ENCODE results near the gene HCFC1.
A peak's percentile ranks its signal among the peaks of the same experiment; 100 is the strongest.

Gene HCFC1

GRCh38 chrX:153927672-153927921, 44.0 kb downstream of the HCFC1 start:
- H2AFZ ChIP-seq (ENCODE audit: low read length), result no peak overlapping the region
- TF ChIP-seq CTCF (IDR thresholded peaks at IDR 0.05; ENCODE audit: low read length) (no peak), EZH2phosphoT487 (IDR thresholded peaks at IDR 0.05; ENCODE audit: low read length) (no peak), EZH2 (optimal IDR thresholded peaks at IDR 0.05; ENCODE audit: low read depth, low read length) (no peak)
- H3K79me2 ChIP-seq (ENCODE audit: low read length), result peaks cover 52% of the 10 kb centered on the region

GRCh38 chrX:153926858-153927671, 44.6 kb downstream of the HCFC1 start:
- peak overlapping the region; percentile 78 for H3K4me3 ChIP-seq (ENCODE audit: low read length)
- peak; percentile 86 for DNase-seq
- H3K9me3 ChIP-seq (replicated peaks; ENCODE audit: insufficient read depth, low read length), result no peaks in the 10 kb centered on the region
- no peak overlapping the region for H2AFZ ChIP-seq (ENCODE audit: low read length)
- H3K4me2 ChIP-seq (ENCODE audit: low read depth, low read length), result peak overlapping the region; percentile 73
- no peaks in the 10 kb centered on the region for H4K20me1 ChIP-seq (ENCODE audit: insufficient read depth, low read length)
- H3K36me3 ChIP-seq (replicated peaks; ENCODE audit: insufficient read depth, low read length), result no peaks in the 10 kb centered on the region
- no peaks in the 10 kb centered on the region for H3K9me2 ChIP-seq (replicated peaks; ENCODE audit: insufficient read depth, low read length)
- H3K4me1 ChIP-seq (ENCODE audit: low read length), result peaks cover 11% of the 10 kb centered on the region; the same call in 1 of the 2 replicates
- no peaks in the 10 kb centered on the region for H3K27me3 ChIP-seq (replicated peaks; ENCODE audit: insufficient read depth, low read length)
- H3K9ac ChIP-seq (ENCODE audit: low read length), result peak overlapping the region; percentile 91
- H3K79me2 ChIP-seq (ENCODE audit: low read length), result peaks cover 52% of the 10 kb centered on the region
- H3F3A ChIP-seq (ENCODE audit: insufficient read depth, low read length), result peaks cover 38% of the 10 kb centered on the region
- TF ChIP-seq CTCF (IDR thresholded peaks at IDR 0.05; ENCODE audit: low read length), result no peak; the same call in 1 of the 2 replicates
- no peak for TF ChIP-seq EZH2 (optimal IDR thresholded peaks at IDR 0.05; ENCODE audit: low read depth, low read length)
- no peak for TF ChIP-seq EZH2phosphoT487 (IDR thresholded peaks at IDR 0.05; ENCODE audit: low read length)
- H3K27ac ChIP-seq (ENCODE audit: low read length), result peak overlapping the region; percentile 98

More at GRCh38 chrX:153927672-153927921, 44.0 kb downstream of the HCFC1 start:
- no peaks in the 10 kb centered on the region for H3K9me3 ChIP-seq (replicated peaks; ENCODE audit: insufficient read depth, low read length)
- peak overlapping the region; percentile 73 for H3K4me2 ChIP-seq (ENCODE audit: low read depth, low read length)
- DNase-seq, result peak; percentile 14
- peak overlapping the region; percentile 78 for H3K4me3 ChIP-seq (ENCODE audit: low read length)
- peak overlapping the region; percentile 98 for H3K27ac ChIP-seq (ENCODE audit: low read length)
- no peaks in the 10 kb centered on the region for H4K20me1 ChIP-seq (ENCODE audit: insufficient read depth, low read length)
- H3K27me3 ChIP-seq (replicated peaks; ENCODE audit: insufficient read depth, low read length), result no peaks in the 10 kb centered on the region
- peaks cover 38% of the 10 kb centered on the region for H3F3A ChIP-seq (ENCODE audit: insufficient read depth, low read length)
- H3K36me3 ChIP-seq (replicated peaks; ENCODE audit: insufficient read depth, low read length), result no peaks in the 10 kb centered on the region
- peak overlapping the region; percentile 91 for H3K9ac ChIP-seq (ENCODE audit: low read length)
- no peaks in the 10 kb centered on the region for H3K9me2 ChIP-seq (replicated peaks; ENCODE audit: insufficient read depth, low read length)
- peaks cover 11% of the 10 kb centered on the region; the same call in 1 of the 2 replicates for H3K4me1 ChIP-seq (ENCODE audit: low read length)

GRCh38 chrX:153926552-153926857, 45.1 kb downstream of the HCFC1 start:
- no peak for TF ChIP-seq CTCF (IDR thresholded peaks at IDR 0.05; ENCODE audit: low read length)
- no peak for TF ChIP-seq EZH2phosphoT487 (IDR thresholded peaks at IDR 0.05; ENCODE audit: low read length)
- no peak for TF ChIP-seq EZH2 (optimal IDR thresholded peaks at IDR 0.05; ENCODE audit: low read depth, low read length)
- H3K27ac ChIP-seq (ENCODE audit: low read length), result peak overlapping the region; percentile 98
- H3K4me1 ChIP-seq (ENCODE audit: low read length), result peaks cover 11% of the 10 kb centered on the region; the same call in 1 of the 2 replicates
- H3K4me3 ChIP-seq (ENCODE audit: low read length), result peak overlapping the region; percentile 78
- peaks cover 38% of the 10 kb centered on the region for H3F3A ChIP-seq (ENCODE audit: insufficient read depth, low read length)
- H3K9me2 ChIP-seq (replicated peaks; ENCODE audit: insufficient read depth, low read length), result no peaks in the 10 kb centered on the region
- no peaks in the 10 kb centered on the region for H3K9me3 ChIP-seq (replicated peaks; ENCODE audit: insufficient read depth, low read length)
- H3K27me3 ChIP-seq (replicated peaks; ENCODE audit: insufficient read depth, low read length), result no peaks in the 10 kb centered on the region
- H3K9ac ChIP-seq (ENCODE audit: low read length), result peak overlapping the region; percentile 91
- H3K4me2 ChIP-seq (ENCODE audit: low read depth, low read length), result peak overlapping the region; percentile 73
- no peak for DNase-seq
- H2AFZ ChIP-seq (ENCODE audit: low read length), result no peak overlapping the region
- peaks cover 52% of the 10 kb centered on the region for H3K79me2 ChIP-seq (ENCODE audit: low read length)
- no peaks in the 10 kb centered on the region for H4K20me1 ChIP-seq (ENCODE audit: insufficient read depth, low read length)
- no peaks in the 10 kb centered on the region for H3K36me3 ChIP-seq (replicated peaks; ENCODE audit: insufficient read depth, low read length)
